ENCODE measurements around the gene ADAM12.
"Not testable (repeated sequence)": the region's sequence is repeated elsewhere in the genome, so short reads cannot be mapped to it uniquely, and the experiment has no call there.

Gene ADAM12

GRCh38 chr10:126250527-126251310 lies 137.6 kb downstream of the ADAM12 start:
- no peak overlapping the region for H3K4me2 ChIP-seq (ENCODE audit: low read length)
- H3K27ac ChIP-seq (ENCODE audit: low read depth, low read length), result no peak overlapping the region
- no peaks in the 10 kb centered on the region for H3K79me2 ChIP-seq (ENCODE audit: control insufficient read depth, low read length)
- TF ChIP-seq CTCF (IDR thresholded peaks at IDR 0.05; ENCODE audit: low read depth, low read length, poor library complexity, severe bottlenecking) (no peak), EZH2phosphoT487 (IDR thresholded peaks at IDR 0.05; ENCODE audit: borderline replicate concordance, low read length) (no peak)
- no peaks in the 10 kb centered on the region for H3K9me2 ChIP-seq (replicated peaks; ENCODE audit: control insufficient read depth, low read length)
- no peaks in the 10 kb centered on the region for H3K27me3 ChIP-seq (ENCODE audit: control insufficient read depth, low read length)
- H3F3A ChIP-seq (ENCODE audit: control insufficient read depth, insufficient read depth), result no peaks in the 10 kb centered on the region
- peaks cover 2% of the 10 kb centered on the region; the same call in 1 of the 2 replicates for H3K9me3 ChIP-seq (ENCODE audit: control insufficient read depth, insufficient read depth, low read length)
- H3K4me3 ChIP-seq (ENCODE audit: low read length), result no peak overlapping the region
- no peaks in the 10 kb centered on the region for H3K36me3 ChIP-seq (ENCODE audit: control insufficient read depth, low read length)
- H3K4me1 ChIP-seq (ENCODE audit: control insufficient read depth, low read length), result no peaks in the 10 kb centered on the region
- H4K20me1 ChIP-seq (ENCODE audit: control insufficient read depth, insufficient read depth, low read depth, low read length), result no peaks in the 10 kb centered on the region

DNA sequence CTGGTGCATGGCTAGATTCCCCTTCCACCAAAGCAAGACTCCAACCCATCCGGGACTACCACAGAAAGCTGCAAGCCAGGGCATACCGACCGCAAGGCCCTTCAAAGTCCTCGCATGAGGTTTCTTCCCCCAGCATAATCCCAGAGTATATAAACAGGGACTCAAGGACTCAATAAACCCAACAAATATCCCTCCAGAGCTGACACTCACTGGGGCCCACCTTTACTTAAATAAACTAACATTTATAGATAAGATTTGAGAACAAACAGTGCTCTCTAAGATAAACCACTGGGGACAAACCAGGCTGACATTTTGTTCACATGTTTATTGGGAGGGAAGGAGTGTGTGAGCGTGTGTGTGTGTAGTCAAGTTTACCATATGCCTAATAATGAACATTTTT lies 138.2 kb downstream of the ADAM12 start:
- Histone ChIP-seq H3K4me3 (ENCODE audit: low read length) (no peak overlapping the region), H3K36me3 (ENCODE audit: control insufficient read depth, low read length) (no peaks in the 10 kb centered on the region), H3K79me2 (ENCODE audit: control insufficient read depth, low read length) (no peaks in the 10 kb centered on the region), H3K9me2 (replicated peaks; ENCODE audit: control insufficient read depth, low read length) (no peaks in the 10 kb centered on the region), H4K20me1 (ENCODE audit: control insufficient read depth, insufficient read depth, low read depth, low read length) (no peaks in the 10 kb centered on the region), H3K27me3 (ENCODE audit: control insufficient read depth, low read length) (no peaks in the 10 kb centered on the region), H3K9me3 (ENCODE audit: control insufficient read depth, insufficient read depth, low read length) (peaks cover 2% of the 10 kb centered on the region; the same call in 1 of the 2 replicates), H3K27ac (ENCODE audit: low read depth, low read length) (no peak overlapping the region), H3K4me1 (ENCODE audit: control insufficient read depth, low read length) (no peaks in the 10 kb centered on the region), H3K4me2 (ENCODE audit: low read length) (no peak overlapping the region), H3F3A (ENCODE audit: control insufficient read depth, insufficient read depth) (no peaks in the 10 kb centered on the region)
- TF ChIP-seq CTCF (IDR thresholded peaks at IDR 0.05; ENCODE audit: low read depth, low read length, poor library complexity, severe bottlenecking) (no peak), EZH2phosphoT487 (IDR thresholded peaks at IDR 0.05; ENCODE audit: borderline replicate concordance, low read length) (no peak)

GRCh38 chr10:126247446-126247975 lies 140.8 kb downstream of the ADAM12 start:
- H3K9me3 ChIP-seq (ENCODE audit: control insufficient read depth, insufficient read depth, low read length), result peaks cover 2% of the 10 kb centered on the region; the same call in 1 of the 2 replicates
- H3F3A ChIP-seq (ENCODE audit: control insufficient read depth, insufficient read depth), result no peaks in the 10 kb centered on the region
- H3K36me3 ChIP-seq (ENCODE audit: control insufficient read depth, low read length), result no peaks in the 10 kb centered on the region
- no peaks in the 10 kb centered on the region for H3K27me3 ChIP-seq (ENCODE audit: control insufficient read depth, low read length)
- no peaks in the 10 kb centered on the region for H4K20me1 ChIP-seq (ENCODE audit: control insufficient read depth, insufficient read depth, low read depth, low read length)
- no peak overlapping the region for H3K4me3 ChIP-seq (ENCODE audit: low read length)
- no peaks in the 10 kb centered on the region for H3K9me2 ChIP-seq (replicated peaks; ENCODE audit: control insufficient read depth, low read length)
- H3K79me2 ChIP-seq (ENCODE audit: control insufficient read depth, low read length), result no peaks in the 10 kb centered on the region
- H3K27ac ChIP-seq (ENCODE audit: low read depth, low read length), result no peak overlapping the region
- TF ChIP-seq EZH2phosphoT487 (IDR thresholded peaks at IDR 0.05; ENCODE audit: borderline replicate concordance, low read length) (no peak), CTCF (IDR thresholded peaks at IDR 0.05; ENCODE audit: low read depth, low read length, poor library complexity, severe bottlenecking) (no peak)
- no peaks in the 10 kb centered on the region for H3K4me1 ChIP-seq (ENCODE audit: control insufficient read depth, low read length)
- no peak overlapping the region for H3K4me2 ChIP-seq (ENCODE audit: low read length)

- not testable (repeated sequence) for H3K4me2 ChIP-seq (ENCODE audit: low read length); H3K9me3 ChIP-seq (ENCODE audit: control insufficient read depth, insufficient read depth, low read length); H3K27ac ChIP-seq (ENCODE audit: low read depth, low read length); H3K27me3 ChIP-seq (ENCODE audit: control insufficient read depth, low read length); H3K4me1 ChIP-seq (ENCODE audit: control insufficient read depth, low read length); H4K20me1 ChIP-seq (ENCODE audit: control insufficient read depth, insufficient read depth, low read depth, low read length); H3K79me2 ChIP-seq (ENCODE audit: control insufficient read depth, low read length); H3K36me3 ChIP-seq (ENCODE audit: control insufficient read depth, low read length); H3F3A ChIP-seq (ENCODE audit: control insufficient read depth, insufficient read depth); H3K9me2 ChIP-seq (replicated peaks; ENCODE audit: control insufficient read depth, low read length); H3K4me3 ChIP-seq (ENCODE audit: low read length)
These were observed 141.9 kb downstream of the ADAM12 start for GRCh38 chr10:126246396-126246795.

All from DOHH2 (cell line).